NCI-H526 (cell line): ENCODE data around the gene RIN3.
"Not testable (repeated sequence)": the region's sequence is repeated elsewhere in the genome, so short reads cannot be mapped to it uniquely, and the experiment has no call there.

ENCODE experiments used
- DNase-seq, 2 experiments: peaks; one replicate each; lab custom pipeline; 2025; lab: John Stamatoyannopoulos, UW

RIN3 gene

DNA sequence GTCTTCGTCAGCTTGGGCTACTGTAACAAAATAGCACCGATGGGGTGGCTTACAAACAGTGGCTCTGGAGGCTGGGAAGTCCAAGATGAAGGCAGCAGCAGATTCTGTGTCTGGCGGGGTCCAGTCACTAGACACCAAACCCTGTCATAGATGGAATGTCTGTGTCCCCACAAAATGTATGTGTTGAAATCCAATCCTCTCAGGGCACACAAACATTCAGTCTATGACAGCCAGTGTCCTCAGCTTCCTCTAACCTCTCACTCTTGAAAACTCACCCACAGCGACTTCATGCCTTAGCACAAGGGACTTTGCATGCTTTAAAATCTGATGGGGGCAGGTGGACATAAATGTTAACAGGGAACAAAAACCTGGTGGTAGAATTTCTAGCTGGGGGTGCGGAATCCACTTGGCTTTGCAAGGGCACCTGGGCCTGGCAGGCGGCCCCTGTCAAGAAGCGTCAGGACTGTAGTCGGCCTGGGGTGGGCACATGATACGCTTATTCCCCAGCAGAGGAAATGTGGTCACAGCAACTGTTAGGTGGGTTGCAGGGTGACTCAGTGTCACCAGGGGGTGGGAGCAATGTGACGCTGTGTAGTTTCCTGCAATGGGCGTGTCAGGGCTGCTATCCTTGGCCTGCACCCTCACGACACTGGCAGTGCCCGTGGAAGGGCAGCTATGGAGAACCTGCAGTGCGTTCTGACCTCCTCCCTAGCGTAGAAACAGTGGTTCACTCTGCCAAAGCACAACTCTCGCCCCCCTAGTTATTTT lies 17.7 kb downstream of the RIN3 start:
- DNase-seq: no peak

DNA sequence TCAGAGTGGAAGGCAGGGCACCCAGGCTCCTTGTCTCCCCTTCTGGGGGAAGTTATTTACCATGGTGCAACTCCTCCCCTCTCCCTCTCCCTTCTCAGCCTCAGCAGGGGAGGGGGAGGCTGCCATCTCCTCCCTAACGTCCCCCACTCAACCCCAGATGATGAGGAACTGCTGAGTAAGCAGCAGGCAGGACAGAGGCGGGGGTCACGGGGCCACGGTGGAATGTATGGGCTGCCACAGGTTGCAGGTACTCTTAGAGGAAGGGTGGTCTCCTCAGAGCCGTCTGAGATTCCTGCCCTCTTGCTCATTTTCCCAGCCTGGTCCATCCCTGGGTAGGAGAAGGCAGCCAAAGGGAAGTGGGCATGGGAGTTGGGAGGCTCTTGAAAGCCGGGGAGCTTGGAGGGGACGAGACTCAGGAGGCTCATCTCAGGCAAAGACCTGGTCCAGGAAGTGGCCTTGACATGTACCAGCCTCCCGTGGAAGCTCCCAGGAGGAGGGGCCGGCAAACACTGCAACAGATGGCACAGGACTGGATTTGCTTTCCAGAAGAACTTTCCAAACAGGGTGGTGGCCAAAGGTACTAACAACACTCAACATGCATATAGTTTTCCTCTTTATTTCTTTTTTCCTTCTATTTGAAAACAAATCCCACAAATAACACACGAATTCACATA lies 19.0 kb downstream of the RIN3 start:
- DNase-seq: no peak

DNA sequence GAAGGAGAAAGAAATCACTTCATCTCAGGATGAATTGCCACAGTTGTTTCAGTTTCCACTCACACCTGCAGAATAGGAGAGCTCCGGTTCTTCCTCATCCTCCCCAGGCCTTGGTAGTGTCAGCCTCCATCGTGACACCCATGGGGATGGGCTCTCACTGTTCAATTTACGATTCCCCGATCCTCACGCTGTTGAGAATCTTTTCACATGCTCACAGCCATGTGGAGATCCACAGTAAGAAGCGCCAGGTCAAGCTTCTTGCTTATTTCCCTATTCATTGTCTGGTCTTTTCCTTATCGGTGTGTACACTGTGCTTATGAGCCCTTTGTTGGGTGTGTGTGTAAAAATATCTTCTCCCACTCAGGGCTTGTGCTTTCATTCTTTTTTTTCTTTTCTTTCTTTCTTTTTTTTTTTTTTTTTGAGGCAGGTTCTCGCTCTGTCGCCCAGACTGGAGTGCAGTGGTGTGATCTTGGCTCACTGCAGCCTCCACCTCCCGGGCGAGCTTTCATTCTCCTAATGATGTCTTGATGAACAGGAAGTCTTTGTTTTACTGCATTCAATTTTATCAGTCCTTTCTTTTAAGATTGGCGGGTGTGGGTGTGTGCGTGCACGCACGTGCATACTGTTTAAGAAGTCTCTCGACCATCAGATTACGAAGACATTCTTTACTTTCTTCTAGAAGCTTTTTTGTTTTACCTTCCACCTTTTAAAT lies 21.5 kb downstream of the RIN3 start:
- peak in 1 of 2 experiments; percentile 16 for DNase-seq

DNA sequence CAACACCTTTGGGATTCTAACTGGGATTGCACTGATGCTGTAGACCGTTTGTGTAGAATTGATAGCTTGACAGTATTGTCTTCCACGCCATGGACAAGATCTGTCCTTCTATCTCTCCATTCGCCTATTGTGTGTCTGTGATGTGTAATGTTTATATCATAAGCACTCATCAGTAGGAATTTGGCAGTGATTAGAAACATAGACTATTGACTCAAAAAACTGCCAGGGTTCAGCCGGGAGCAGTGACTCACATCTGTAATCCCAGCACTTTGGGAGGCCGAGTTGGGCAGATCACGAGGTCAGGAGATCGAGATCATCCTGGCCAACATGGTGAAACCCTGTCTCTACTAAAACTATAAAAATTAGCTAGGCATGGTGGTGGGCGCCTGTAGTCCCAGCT lies 22.6 kb downstream of the RIN3 start:
- DNase-seq: not testable (repeated sequence)

DNA sequence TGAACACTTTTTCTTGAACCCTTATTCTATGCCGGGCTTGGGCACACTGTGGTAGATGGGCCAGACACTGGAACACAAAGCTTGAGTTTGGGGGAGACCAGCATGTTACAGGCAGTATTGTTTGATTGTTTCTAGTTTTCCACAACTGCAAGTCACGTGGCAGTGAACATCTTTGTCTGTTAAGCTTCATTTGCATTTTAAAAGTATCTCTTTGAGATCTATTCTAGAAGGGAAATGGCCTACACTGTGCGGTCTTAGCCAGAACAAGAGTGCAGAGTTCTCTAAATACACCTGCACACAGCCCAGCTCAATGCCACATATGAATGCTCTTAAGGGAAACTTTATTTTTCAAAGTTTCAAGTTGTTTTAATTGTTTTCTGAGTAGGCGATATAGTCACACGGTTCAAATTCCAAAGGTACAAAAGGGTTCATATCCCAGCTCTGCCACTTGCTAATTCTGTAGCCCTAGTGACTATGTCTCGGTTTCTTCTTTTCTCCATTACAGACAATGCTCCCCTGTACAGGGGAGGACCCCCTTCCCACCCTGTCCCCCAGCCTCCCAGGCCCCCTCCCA lies 24.9 kb downstream of the RIN3 start:
- DNase-seq: no peak

DNA sequence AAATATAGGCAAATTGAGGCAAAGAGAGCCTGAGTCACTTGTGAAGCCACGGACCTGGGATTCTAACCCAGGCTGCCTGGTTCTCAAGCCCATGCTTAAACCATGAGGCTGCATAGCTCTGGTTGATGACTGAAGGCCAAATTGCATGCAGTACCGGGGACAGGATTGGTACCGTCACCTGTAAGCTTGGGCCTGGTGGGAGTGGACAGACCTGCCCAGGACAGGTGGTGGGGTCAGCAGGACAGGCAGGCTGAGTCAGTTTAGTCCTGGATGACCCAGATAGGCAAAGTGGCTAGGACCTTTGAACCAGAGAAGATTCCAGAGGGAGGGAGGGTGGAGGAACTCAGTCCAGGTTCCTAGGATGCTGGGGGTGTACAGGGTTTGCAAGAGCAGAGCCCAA lies 25.8 kb downstream of the RIN3 start:
- DNase-seq: no peak

DNA sequence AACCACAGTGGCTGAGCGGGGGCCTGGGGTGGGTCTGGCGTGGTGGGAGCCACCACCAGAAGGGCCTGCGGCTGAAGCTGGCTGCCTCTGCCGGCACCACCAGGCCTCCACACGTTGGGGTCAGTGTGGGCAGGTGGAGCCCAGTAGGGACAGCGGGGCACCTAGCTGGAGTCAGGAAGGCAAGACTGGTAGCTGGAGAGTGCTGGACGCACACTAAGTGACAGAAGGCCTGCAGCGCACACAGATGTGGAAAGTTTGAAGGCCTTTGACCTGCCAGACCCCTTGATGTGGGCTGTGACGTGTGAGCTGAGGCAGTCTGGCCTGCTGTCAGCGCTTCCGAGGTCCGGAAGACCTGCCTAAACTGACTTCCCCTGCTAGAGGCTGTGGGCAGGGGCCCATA lies 26.3 kb downstream of the RIN3 start:
- DNase-seq: no peak

DNA sequence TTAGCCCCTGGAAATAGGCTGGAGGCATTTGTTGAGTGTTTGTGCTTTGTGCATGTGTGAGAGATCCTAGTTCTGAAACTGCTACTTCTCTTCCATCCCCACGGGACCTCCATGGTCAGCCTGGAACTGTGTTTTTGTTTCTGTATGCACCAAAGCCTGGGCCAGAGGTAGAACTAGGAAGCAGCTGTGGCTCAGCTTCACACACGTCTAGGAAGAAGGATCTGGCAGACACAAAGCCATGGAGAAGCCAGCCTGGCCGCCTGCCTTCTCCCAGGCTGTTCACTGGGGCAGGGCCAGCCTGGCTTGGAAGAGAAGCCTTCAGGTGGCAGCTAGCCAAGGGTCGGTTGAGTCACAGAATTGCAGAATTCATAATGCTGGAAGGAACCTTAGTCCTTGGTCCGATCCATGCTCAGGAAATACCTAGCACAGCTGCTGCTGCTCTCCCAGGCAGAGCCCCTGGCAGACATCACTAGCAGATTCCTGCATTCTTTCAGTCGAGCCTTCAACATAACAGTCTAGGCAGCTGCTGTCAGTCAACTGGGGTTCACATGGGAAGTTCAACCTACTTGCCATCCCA lies 27.0 kb downstream of the RIN3 start:
- no peak for DNase-seq

DNA sequence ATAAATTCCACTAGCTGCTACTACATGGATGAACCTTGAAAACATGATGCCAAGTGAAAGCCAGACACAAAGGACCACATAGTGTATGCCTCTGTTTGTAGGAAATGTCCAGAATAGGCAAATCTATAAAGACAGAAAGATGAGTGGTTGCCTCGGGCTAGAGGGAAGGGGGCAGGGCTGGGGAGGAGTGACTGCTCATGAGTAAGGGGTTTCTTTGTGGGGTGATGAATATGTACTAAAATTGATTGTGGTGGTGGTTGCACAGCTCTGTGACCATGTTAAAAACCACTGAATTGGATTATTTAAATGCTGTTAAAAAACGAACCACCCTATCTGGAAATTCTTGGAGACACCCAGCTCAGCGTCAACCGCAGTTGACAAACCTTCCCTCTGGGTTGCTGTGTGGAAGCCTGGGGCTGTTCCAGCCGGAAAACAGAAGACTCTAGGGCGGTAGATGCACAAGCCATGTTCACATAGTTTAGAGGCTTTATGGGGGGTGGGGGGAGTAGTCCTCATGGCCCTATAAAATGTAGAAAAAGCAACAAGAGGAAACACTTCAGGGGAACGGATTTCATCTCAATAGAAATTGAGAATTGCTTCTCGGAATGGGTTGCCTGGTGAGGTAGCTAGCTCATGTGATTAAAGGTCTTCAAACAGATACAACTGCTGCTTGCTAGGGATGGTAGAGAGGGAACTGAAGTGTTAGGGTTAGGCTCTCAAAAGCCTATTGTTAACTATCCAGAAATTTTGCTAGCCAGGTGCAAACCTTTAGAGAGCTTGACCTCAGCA lies 29.4 kb downstream of the RIN3 start:
- peak in 1 of 2 experiments; percentile 26 for DNase-seq

DNA sequence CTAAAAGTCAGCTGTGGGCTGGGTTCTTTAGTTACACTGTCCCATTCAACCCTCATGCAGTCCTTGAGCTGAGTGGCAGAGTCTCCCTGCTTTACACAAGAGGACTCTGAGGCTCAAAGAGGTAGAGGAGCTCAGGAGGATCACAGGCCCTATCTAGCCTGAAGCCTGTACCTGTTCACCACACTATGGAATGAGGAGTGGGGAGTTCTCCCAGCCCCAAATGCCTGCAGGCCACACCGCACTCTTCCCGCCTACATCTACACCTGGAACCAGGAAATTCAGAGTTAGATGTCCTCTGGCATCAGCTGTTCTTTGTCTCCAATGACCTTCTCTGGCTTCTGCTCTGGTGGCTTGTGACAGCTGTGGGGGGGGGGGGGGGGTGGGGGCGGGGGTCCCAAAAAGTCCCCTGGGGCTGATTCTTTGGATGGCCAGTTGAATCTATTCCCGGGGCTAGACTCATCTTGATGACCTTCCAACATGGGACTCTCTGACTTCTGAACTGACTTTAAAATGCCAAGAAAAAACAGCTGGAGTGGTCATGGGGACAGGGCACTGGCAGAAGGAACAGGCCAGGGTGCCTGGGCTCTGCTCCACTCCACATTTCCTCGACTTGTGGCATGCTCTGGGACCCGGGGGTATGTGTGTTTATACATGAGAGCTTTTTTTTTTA lies 30.6 kb downstream of the RIN3 start:
- no peak for DNase-seq

DNA sequence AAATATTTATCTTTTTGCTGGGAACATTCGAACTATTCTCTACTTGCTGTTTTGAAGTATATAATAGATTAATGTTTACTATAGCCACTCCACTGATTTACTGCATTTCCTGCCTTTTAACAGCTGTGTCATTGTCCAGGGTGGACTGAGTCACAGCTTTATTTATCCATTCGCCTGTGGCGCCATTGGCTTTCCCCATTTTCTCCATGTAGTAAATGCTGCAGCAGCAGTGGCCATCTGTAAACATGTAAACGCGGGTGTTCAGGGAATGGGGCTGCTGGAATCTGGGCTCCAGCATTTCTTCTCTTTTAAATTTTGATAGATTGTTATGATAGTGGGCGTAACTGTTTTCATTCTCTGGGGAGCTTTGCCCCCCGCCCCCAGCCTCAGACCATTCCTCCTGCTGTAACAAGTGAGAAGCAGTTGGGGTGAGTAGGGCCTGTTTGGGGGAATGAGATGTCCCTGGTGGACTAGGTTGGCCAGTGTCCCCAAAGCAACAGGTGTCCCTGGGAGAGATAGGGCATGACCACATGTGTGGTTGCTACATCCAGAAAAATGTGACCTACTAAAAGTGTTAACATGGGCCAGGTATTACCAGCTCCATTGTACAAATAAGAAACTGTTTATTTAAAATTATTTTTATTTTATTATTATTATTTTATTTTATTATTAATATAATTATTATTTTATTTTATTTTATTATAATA lies 32.9 kb downstream of the RIN3 start:
- DNase-seq: no peak

DNA sequence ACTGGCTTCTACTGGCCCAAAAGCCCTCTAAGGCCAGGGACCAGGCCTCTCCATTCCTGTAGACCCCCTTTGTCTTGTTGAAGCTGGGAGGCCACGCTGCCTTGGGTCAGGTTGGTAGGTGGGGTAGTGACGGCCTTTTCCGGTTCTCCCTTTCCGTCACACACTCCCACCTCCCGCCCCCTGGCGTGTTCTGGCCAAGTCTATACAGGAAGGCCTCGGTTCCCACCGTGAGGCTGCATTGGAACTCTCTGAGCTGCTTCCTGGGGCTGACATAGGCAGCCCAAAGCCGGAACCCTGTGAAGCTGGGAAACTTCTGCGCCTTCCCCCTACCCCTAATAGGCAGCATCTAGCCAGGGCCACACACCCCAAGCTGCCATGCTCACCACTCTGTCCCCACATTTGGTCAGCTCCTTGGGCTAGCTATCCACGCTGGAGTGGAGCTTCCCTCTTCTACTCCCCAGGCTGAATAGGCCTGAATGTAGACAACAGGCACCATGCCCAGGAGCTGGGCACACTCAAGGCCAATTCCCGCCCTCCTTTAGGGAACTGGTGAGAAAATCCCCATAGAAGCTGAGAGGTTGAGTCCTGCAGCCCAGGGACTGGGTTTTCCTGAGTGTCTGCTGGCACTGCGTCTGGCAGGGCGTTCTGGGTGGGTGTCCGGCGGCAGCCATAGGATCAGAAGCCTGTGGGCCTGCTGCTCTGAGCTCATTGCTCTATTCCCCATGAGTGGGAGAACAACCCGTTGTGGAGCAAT lies 35.7 kb downstream of the RIN3 start:
- DNase-seq: no peak

DNA sequence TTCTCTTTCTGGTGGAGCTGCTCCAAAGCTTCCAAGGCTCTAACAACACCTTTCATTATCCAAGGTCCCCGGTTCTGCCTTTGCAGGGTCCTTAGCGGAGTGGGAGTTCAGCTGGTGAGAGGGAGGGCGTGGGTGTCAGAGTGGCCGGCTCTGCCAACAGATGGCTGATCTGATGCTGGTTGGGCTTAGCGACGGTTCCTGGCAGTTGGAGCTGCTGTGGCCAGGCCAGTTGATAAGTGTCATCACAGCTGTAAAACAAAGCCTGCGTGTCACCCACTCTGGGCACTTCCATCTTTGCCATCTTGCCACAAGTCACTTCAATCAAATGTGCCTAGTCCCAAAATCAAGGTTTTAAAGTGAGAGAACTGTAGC lies 36.3 kb downstream of the RIN3 start:
- DNase-seq: peak in 1 of 2 experiments; percentile 28

DNA sequence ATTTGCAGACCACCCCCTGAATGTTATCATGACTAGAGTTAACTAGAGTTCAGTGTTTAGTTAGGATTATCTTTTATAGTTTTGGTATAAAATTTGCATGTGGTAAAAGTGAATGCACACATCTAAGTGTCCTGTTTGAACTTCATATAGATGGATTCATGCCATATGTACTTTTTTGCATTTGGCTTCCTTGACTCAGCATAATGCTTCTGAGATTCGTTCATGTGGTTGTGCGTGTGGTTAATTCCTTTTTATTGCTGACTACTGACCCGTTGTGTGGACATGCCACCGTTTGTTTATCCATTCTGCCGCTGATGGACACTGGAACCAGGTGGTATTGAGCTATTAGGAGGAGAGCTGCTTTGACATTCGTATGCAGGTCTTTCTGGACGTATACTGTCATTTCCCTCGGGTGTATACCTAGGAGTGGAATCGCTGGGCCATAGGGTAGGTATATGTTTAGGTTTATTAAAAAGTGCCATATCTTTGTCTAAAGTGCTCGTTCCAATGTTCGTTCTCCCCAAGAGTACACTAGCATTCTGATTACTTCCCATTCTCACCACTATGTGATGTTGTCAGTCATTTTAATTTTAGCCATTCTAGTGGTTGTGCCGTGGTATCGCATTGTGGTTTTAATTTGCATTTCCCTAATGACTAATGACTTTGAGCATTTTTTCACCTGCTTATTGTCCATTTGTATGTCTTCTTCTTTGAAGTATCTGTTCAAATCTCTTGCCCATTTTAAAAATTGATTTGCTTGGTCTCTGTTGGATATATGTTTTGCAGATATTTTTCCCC lies 37.7 kb downstream of the RIN3 start:
- DNase-seq: peak in 1 of 2 experiments; percentile 48

DNA sequence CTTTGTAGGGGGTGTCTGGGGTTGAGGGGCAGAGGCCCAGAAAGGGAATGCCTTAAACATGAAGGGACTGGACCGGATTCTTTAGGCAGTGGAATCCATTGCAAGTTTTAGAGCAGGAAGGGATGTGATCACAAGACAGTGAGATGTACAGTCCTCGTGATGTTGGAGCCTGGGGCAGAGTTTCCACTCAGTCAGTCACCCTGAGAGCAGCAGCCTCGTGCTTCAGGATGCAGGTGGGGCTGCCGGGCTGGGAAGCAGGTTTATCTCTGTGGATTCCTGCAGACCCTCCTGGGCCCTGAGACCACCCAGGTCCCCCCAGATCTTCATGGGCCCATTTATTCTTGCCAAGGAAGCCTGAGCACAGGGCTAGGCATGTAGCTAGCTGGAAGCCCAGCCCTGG lies 38.5 kb downstream of the RIN3 start:
- DNase-seq: no peak

DNA sequence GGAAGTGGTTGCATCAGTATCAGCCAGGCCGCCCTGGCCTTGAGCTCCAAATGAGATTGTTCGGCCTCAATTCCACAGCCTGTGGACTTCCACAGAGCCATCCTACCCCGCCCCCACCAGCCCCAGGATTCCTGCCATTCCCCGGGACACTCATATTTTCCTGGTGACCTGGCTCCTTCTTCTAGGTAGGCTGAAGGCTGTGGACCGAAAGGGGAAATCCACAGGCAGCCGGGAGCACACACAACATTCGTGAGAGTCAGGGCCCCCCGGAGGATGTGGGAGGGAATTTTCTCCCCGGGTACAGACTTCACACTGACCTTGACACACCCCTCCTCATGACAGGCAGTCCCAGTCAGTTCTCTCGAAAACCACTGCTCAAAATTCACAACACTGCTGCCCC lies 39.9 kb downstream of the RIN3 start:
- DNase-seq: no peak

DNA sequence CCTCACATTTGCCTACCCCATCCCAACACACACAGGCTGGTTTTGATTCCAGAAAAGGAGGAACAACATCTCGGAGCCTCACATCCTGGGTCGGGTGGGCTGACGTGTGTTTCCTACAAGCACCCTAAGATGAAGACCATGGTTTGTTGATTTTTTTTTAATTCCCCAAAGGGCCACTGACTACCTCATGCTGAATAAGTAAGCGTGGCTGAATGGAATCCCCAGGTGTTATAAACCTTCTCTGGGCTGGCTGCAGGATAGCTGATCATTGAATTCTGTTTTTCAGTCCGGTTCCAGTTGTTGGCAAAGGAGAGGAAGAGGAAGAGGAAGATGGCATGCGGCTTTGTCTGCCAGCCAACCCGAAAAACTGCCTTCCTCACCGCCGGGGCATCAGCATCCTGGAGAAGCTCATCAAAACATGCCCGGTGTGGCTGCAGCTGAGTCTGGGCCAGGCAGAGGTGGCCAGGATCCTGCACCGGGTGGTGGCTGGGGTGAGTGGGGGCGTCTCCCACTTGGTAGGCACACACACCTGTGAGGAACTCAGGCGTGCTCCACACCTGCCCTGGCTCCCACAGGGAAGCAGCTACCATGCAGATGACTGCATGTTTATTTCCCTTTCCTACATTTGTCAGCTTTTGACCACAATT lies 42.0 kb downstream of the RIN3 start:
- no peak for DNase-seq

DNA sequence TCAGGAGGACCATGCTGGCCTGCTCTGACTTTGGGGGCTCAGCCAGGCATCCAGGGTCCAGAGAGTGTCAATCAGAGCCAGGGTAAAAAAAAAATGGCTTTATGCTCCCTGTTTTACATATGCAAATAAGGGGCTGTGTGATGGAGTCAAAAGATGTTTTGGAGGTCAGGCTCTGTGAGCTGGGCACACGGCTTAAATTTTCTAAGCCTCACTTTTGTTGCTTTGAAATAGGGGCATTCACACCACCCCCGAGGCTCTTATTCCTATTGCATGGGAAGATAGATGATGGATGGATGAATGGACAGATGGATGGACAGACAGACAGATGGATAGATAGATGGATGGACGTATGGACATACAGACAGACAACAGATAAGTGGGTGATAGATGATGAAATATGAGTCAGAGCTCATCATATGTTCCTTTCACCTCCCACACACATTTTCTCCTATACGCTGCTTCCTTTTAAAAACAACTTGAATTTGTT lies 42.7 kb downstream of the RIN3 start:
- peak in 1 of 2 experiments; percentile 33 for DNase-seq
